B cell (primary cell): ENCODE measurements around the gene WDR48.

Source experiments
- CTCF ChIP-seq: fragments of 200-600 bp; IDR thresholded peaks from one replicate; pipeline ENCODE4 v1.8.0; 2022; ENCODE audit warnings: antibody characterized with exemption, mild to moderate bottlenecking
- EZH2 ChIP-seq: IDR thresholded peaks from 2 replicates; pipeline ENCODE4 v1.6.1; 2012; ENCODE audit warnings: borderline replicate concordance, low read depth, mild to moderate bottlenecking, moderate library complexity, low read length; ENCODE audit not compliant: insufficient read depth, poor library complexity, severe bottlenecking

GRCh38 chr3:39138804-39139415 is 87.1 kb downstream of the WDR48 start:
- TF ChIP-seq CTCF (no peak), EZH2 (no peak)
